DND-41 (cell line): Measurements from ENCODE around the gene OR8G1.

ENCODE experiments used
- CTCF ChIP-seq: IDR thresholded peaks from 2 replicates; pipeline ENCODE4 v1.5.1; 2012; ENCODE audit warnings: borderline replicate concordance, low read length, moderate library complexity, mild to moderate bottlenecking; ENCODE audit not compliant: poor library complexity, severe bottlenecking; ENCODE audit errors: extremely low read depth
- EZH2 ChIP-seq: IDR thresholded peaks from 3 replicates; pipeline ENCODE4 v1.6.1; 2012; ENCODE audit warnings: borderline replicate concordance, low read depth, mild to moderate bottlenecking, moderate library complexity, low read length, inconsistent platforms; ENCODE audit not compliant: severe bottlenecking

- TF ChIP-seq CTCF: no peak
- TF ChIP-seq EZH2: no peak
Measured at GRCh38 chr11:124222407-124222806, 18.5 kb upstream of the OR8G1 start.
